ENCODE results near the gene PLPPR3. TPM values are rescaled to one million over a fixed set of nuclear protein-coding genes. Genes with fewer than 3 reads are reported as not detected.
A peak's percentile ranks its signal among the peaks of the same experiment; 100 is the strongest.

PLPPR3 gene
- total and polyA plus RNA-seq, 4 donors = 3.1 TPM; not detected in 3

- TF ChIP-seq GABPA (IDR thresholded peaks at IDR 0.05 in 1 of 2, conservative IDR thresholded peaks at IDR 0.05 in 1 of 2) = no peak
- TF ChIP-seq ZBTB33 (IDR thresholded peaks at IDR 0.05) = no peak
- TF ChIP-seq MAX (IDR thresholded peaks at IDR 0.05) = no peak
- TF ChIP-seq HNF4A (conservative IDR thresholded peaks at IDR 0.05) = no peak
These were observed 30.6 kb upstream of the PLPPR3 start, which contains the start of gene ELANE (continued) for GRCh38 chr19:852136-853013.

GRCh38 chr19:850979-851335 is 29.2 kb upstream of the PLPPR3 start:
- Histone ChIP-seq H3K4me3 (ENCODE audit: low read depth in 1 of 3, low read length in 3 of 3) (no peak overlapping the region), H3K9me3 (ENCODE audit: control insufficient read depth in 4 of 4, low read length in 3 of 4) (no peaks in the 10 kb centered on the region), H3K27ac (ENCODE audit: low read depth in 1 of 2, low read length in 2 of 2) (peak overlapping the region; percentile 34 to 44), H3K36me3 (ENCODE audit: control insufficient read depth in 4 of 4, insufficient read depth in 3 of 4, low read depth in 1 of 4, low read length in 3 of 4) (no peaks in the 10 kb centered on the region), H3K27me3 (ENCODE audit: control insufficient read depth in 4 of 4, insufficient read depth in 4 of 4, low read length in 3 of 4) (peaks cover 0 to 2% (median 0%) of the 10 kb centered on the region in 4 donors), H3K9ac (ENCODE audit: low read depth in 1 of 2, low read length in 2 of 2) (no peak overlapping the region), H3K4me1 (ENCODE audit: control insufficient read depth in 4 of 4, insufficient read depth in 4 of 4, low read length in 3 of 4) (peaks cover 5 to 12% (median 8%) of the 10 kb centered on the region in 4 donors)
- no peak for TF ChIP-seq SP1 (IDR thresholded peaks at IDR 0.05)
- no peak for TF ChIP-seq HNF4A (conservative IDR thresholded peaks at IDR 0.05)
- TF ChIP-seq FOXA1 (IDR thresholded peaks at IDR 0.05) = no peak
- no peak for TF ChIP-seq CTCF (IDR thresholded peaks at IDR 0.05; ENCODE audit: low read depth, low read length, missing input control)
- no peak for TF ChIP-seq JUND (IDR thresholded peaks at IDR 0.05)
- no peak for TF ChIP-seq REST (IDR thresholded peaks at IDR 0.05)
- TF ChIP-seq NR2F2 (IDR thresholded peaks at IDR 0.05) = no peak
- no peak for TF ChIP-seq MAX (IDR thresholded peaks at IDR 0.05)
- no peak for TF ChIP-seq FOXA2 (IDR thresholded peaks at IDR 0.05)
- TF ChIP-seq YY1 (IDR thresholded peaks at IDR 0.05) = no peak
- no peak for TF ChIP-seq ATF3 (IDR thresholded peaks at IDR 0.05)
- no peak for TF ChIP-seq GABPA (IDR thresholded peaks at IDR 0.05 in 1 of 2, conservative IDR thresholded peaks at IDR 0.05 in 1 of 2)
- no peak for TF ChIP-seq ZBTB33 (IDR thresholded peaks at IDR 0.05)
- no peak for TF ChIP-seq HNF4G (IDR thresholded peaks at IDR 0.05)
- TF ChIP-seq RAD21 (IDR thresholded peaks at IDR 0.05) = no peak
- no peak for TF ChIP-seq RXRA (IDR thresholded peaks at IDR 0.05)
- no peak for TF ChIP-seq TAF1 (conservative IDR thresholded peaks at IDR 0.05)
- no peak for TF ChIP-seq EGR1 (IDR thresholded peaks at IDR 0.05; ENCODE audit: low read depth in 2 of 2)
- WGBS = 42% methylated on average over 13 of the region's 13 CpGs
- DNase-seq (ENCODE audit: low spot score) = no peak
